NCI-H1105 (cell line): Measurements from ENCODE around the gene ST8SIA1.

Experiments used
- DNase-seq: peaks from one replicate; lab custom pipeline; 2025; lab: John Stamatoyannopoulos, UW

The ST8SIA1 gene

GRCh38 chr12:22234561-22234960, 99.9 kb downstream of the ST8SIA1 start:
- DNase-seq, result no peak

DNA sequence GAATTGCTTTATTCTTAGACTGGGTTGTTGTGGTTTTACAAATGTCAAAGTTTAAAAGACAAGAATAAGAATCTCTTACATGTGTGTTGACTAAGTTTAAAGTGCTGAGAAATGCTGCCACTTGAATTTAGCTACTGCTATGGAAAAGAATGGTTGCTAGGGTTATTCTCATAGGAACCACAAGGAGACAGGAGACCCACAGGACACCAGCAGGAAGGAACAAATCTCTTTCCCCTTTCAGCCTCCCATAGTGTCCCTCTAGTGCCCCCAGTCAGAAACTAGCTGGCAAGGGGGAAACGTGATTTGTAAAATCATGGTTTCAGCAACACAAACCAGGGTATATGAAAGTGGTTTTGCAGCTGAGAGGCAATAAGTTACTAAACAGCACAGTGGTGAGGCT, 102.7 kb downstream of the ST8SIA1 start:
- DNase-seq, result no peak

DNA sequence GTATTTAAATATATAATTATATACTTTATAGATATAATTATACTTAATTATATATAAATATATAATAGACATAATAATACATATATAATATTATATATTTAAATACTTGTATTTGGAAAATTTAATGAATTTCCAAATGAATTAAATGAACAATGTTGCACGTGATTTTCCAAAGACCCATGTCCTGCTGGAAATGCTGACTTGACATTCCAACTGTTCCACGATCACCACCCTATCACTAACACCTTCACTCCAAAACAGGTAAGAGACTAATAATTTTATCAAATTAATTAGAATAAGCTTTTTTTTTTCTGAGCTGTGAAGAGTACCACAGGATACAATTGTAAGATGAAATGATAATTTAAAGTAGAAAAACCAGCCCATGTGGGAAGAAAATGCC, 103.4 kb downstream of the ST8SIA1 start:
- DNase-seq, result no peak

- DNase-seq, result no peak
Observed at GRCh38 chr12:22230280-22230794, 104.2 kb downstream of the ST8SIA1 start.

DNA sequence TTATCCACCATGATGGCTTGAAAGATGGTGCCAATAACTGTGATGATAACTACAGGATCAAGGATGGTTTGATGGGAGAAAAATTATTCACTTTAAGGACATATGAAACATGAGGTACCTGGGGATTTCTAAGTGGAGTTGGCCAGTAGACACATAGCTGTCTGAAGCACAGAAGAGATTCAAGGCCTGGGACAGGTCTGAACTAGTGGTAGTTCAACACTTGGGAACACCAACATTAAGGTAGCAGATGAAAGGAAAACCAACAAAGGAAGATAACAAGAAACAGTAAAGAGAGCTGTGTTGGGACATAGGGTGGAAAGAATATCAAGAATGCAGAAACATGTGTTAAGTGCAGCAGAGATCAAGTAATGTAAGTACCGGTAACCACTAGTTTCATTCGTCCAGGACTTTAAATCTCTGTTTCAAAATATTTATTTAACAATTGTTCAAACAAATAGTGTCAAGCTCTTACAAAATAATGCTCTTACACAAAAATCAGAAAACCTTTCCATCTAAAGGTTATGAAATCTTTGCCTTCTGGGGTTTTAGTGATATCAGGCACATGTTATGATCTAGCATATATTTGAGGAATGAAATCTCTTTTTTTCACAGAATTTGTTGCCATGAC, 104.7 kb downstream of the ST8SIA1 start:
- DNase-seq, result no peak

DNA sequence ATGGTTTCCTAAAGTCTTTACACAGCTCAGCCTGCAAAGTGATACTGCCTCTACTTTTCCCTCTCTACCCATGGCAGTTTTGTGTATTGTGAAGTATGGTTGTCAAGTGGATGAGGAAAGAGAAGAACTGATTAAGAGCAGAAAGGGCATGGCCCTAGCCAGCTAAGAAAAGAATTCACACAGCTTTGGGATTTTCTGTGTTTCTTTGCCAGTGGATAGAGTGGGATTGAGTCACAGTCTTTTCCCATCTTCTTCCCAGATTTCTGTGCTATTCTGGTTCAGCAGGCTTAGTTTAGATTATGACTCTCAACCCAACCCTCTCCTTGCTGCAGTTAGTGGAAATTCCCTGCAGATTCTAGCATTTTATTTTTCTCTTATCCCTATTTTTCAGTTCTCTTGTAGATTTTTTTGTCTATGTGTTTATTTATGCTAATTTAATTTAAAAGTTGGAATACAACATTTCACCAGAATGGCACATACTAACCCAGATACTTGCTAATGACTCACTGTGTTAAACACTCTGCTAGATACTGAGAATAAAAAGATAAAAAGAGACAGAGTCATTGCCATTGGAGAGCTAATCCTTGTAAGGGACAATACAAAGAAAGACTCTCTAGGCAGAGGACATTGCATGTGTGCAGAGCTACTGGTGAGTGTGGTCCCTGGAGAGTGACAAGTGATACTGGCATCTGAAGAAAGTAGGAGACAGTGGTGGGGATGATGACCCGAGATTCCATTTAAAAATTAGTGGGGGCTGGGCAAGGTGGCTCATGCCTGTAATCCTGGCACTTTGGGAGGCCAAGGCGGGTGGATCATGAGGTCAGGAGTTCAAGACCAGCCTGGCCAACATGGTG, 106.3 kb downstream of the ST8SIA1 start:
- DNase-seq, result no peak

GRCh38 chr12:22223356-22223755, 111.2 kb downstream of the ST8SIA1 start:
- no peak for DNase-seq

DNA sequence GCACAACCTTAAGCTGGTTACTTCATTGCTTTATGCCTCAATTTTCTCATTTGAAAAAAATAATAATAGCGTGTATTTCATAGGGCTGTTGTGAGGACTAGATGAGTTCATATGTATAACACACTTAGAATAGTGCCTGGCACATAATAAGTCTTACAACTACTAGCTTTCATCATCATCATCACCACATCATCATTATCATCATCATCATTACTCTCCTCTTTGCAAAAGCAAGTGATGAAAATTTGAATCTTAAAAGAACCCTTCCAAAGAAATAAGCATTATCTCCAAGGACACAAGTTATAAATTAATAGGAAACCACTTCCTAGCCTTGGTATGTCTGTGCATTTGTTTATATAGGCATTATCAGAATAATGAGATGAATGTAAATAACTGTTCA, 117.0 kb downstream of the ST8SIA1 start:
- DNase-seq, result no peak

- no peak for DNase-seq
Observed at GRCh38 chr12:22215467-22216253, 118.8 kb downstream of the ST8SIA1 start.

DNA sequence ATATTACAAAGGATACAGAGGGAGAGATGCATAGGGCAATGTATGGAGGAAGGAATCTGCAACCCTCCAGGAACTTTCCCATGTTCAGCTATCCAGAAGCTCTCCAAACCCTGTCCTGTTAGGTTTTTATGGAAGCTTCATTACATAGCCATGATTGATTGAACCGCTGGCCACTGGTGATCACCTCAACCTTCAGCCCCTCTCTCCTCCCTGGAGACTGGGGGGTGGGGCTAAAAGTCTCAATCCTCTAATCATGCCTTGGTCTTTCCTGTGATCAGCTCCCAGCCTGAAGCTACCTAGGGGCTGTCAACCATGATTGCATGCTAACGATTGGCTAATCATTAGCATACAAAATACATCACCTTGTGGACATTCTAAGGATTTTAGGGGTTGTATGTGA, 123.4 kb downstream of the ST8SIA1 start:
- no peak for DNase-seq

- no peak for DNase-seq
Observed at GRCh38 chr12:22209422-22209821, 125.1 kb downstream of the ST8SIA1 start.

- no peak for DNase-seq
Observed at GRCh38 chr12:22206111-22206728, 128.3 kb downstream of the ST8SIA1 start.

GRCh38 chr12:22204391-22204790, 130.1 kb downstream of the ST8SIA1 start:
- DNase-seq, result no peak

GRCh38 chr12:22202847-22203246, 131.7 kb downstream of the ST8SIA1 start:
- no peak for DNase-seq

- DNase-seq, result no peak
Observed at GRCh38 chr12:22201101-22201500, 133.4 kb downstream of the ST8SIA1 start.

- no peak for DNase-seq
Observed at GRCh38 chr12:22196236-22196635, 138.3 kb downstream of the ST8SIA1 start.

- DNase-seq, result no peak
Observed at GRCh38 chr12:22190969-22191368, 143.5 kb downstream of the ST8SIA1 start.

GRCh38 chr12:22188431-22188830, 146.1 kb downstream of the ST8SIA1 start:
- DNase-seq, result no peak

DNA sequence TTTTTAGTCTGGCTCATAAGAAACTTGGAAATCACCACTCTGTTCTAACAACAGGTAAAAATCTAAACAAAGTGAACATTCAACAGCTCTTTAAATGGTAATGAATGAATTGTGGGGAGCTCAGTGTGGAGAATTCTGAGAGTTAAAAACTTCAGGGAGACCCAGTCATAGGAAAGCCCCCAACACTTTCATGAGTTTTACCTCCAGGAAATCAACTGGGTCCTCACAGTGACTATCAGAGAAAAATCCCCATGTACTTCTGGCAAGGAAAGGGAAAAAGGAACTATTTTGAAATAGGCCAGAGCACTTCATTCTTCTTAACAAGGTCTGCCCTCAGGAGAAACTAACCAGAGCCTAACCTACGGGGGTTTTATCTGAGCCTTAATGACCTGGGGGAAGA, 153.8 kb downstream of the ST8SIA1 start:
- no peak for DNase-seq

DNA sequence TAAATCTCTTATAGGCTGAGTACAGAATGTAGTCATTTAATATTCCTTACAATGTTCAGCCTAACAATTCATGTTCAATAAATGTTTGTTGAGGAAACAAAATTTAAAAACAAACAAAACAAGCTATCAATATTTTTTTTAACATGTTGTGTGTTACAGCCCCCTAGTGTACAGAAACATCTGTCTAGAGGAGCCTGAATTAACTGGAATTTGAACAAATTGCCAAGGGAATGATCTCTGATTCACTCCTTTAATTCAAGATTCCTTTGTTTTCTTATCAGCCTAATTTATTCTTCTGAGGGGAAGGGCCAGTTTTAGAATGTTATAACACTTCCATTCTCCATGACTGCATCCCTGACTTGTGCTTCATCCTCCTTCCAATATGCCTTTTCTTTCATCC, 161.3 kb downstream of the ST8SIA1 start:
- no peak for DNase-seq

DNA sequence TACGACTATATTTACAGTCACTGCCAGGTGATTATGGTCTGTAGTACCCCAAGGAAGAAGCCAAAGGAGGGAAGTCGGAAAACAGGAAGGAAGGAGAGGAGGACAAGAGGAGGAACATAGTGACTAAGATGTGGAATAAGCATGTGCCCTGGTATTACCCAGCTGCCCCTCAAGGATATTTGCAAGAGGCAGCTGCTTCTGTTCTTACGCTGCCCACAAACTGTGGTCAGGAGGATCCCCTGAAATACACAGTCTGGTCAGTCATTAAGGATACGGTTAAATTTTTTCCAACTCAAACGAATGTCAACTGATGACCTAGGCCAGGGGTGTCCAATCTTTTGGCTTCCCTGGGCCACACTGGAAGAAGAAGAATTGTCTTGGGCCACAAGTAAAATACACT, 162.0 kb downstream of the ST8SIA1 start:
- DNase-seq, result no peak

DNA sequence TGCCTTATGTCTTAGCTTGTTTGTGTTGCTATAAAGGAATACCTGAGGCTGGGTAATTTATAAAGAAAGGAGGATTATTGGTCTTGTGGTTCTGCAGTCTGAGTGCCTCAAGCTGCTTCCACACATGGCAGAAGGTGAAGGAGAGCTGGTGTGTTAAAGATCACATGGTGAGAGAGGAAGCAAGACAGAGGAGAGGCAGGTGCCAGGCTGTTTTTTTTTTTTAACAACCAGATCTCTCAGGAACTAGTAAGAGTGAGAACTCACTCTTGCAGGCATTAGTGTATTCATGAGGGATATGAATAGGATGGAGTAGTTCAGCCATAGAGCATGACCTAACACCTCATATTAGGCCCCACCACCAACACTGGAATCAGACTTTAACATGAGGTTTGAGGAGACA, 165.1 kb downstream of the ST8SIA1 start:
- no peak for DNase-seq
